Hepatocyte (in vitro differentiated cells): ENCODE data around the gene ARHGEF37. TPM values are rescaled to one million over a fixed set of nuclear protein-coding genes. Genes with fewer than 3 reads are reported as not detected.
A peak's percentile ranks its signal among the peaks of the same experiment; 100 is the strongest.

Experiments
- DNase-seq: peaks from one replicate; pipeline ENCODE4 v3.0.0-alpha.2; 2016; ENCODE audit warnings: low spot score
- H2AFZ ChIP-seq: fragments of 200-600 bp; sonication (generic); 2 replicates; pipeline ENCODE4 v1.6.0; 2016; ENCODE audit warnings: antibody characterized with exemption, mild to moderate bottlenecking
- H3K27ac ChIP-seq: fragments of 200-600 bp; sonication (generic); 2 replicates; pipeline ENCODE4 v1.5.1; 2016; ENCODE audit warnings: mild to moderate bottlenecking
- H3K27me3 ChIP-seq: fragments of 200-600 bp; sonication (generic); 2 replicates; pipeline ENCODE4 v1.6.1; 2016
- H3K36me3 ChIP-seq: fragments of 200-600 bp; sonication (generic); replicated peaks from 2 replicates; pipeline ENCODE4 v1.5.1; 2016; ENCODE audit warnings: low read depth; ENCODE audit not compliant: insufficient read depth
- H3K4me1 ChIP-seq: fragments of 200-600 bp; sonication (generic); 2 replicates; pipeline ENCODE4 v1.5.1; 2016; ENCODE audit warnings: mild to moderate bottlenecking, moderate library complexity; ENCODE audit not compliant: insufficient read depth
- H3K4me2 ChIP-seq: fragments of 200-600 bp; sonication (generic); 2 replicates; pipeline ENCODE4 v1.6.0; 2016
- H3K4me3 ChIP-seq: fragments of 200-600 bp; sonication (generic); 2 replicates; pipeline ENCODE4 v1.5.1; 2016; ENCODE audit warnings: mild to moderate bottlenecking
- H3K79me2 ChIP-seq: fragments of 200-600 bp; sonication (generic); 2 replicates; pipeline ENCODE4 v1.6.0; 2017; ENCODE audit warnings: mild to moderate bottlenecking
- H3K9me2 ChIP-seq: fragments of 200-600 bp; sonication (generic); replicated peaks from 2 replicates; pipeline ENCODE4 v1.6.0; 2017; ENCODE audit warnings: mild to moderate bottlenecking; ENCODE audit not compliant: insufficient read depth
- H3K9me3 ChIP-seq: fragments of 200-600 bp; sonication (generic); 2 replicates; pipeline ENCODE4 v1.5.1; 2016; ENCODE audit warnings: low read depth, mild to moderate bottlenecking
- H4K20me1 ChIP-seq: fragments of 200-600 bp; sonication (generic); 2 replicates; pipeline ENCODE4 v1.6.0; 2016; ENCODE audit warnings: mild to moderate bottlenecking; ENCODE audit not compliant: insufficient read depth, poor library complexity, severe bottlenecking
- CTCF ChIP-seq: fragments of 200-600 bp; sonication (generic); IDR thresholded peaks from 2 replicates; pipeline ENCODE4 v1.5.1; 2016; ENCODE audit warnings: antibody characterized with exemption, mild to moderate bottlenecking; ENCODE audit not compliant: poor library complexity
- EZH2 ChIP-seq: fragments of 200-600 bp; sonication (generic); IDR thresholded peaks from 2 replicates; pipeline ENCODE4 v1.6.1; 2016; ENCODE audit warnings: antibody characterized with exemption, mild to moderate bottlenecking, borderline replicate concordance
- EZH2phosphoT487 ChIP-seq: fragments of 200-600 bp; sonication (generic); IDR thresholded peaks from one replicate; pipeline ENCODE4 v1.6.1; 2018; ENCODE audit warnings: antibody characterized with exemption, mild to moderate bottlenecking, low read depth, moderate library complexity; ENCODE audit not compliant: unreplicated experiment, severe bottlenecking
- WGBS: methylation state at CpG from one replicate; pipeline ENCODE4 v1.1.6; 2016; ENCODE audit warnings: low lambda C conversion rate; ENCODE audit errors: missing lambda C conversion rate; 5-methylcytosine and 5-hydroxymethylcytosine counted together
- polyA plus RNA-seq: library from polyadenylated mRNA; unstranded; fragments of >200 nt; fragmentation: Nextera tagmentation; extraction: Ambion mirVana; gene quantifications from 2 replicates; pipeline ENCODE4 v1.2.1, GENCODE V29; 2016
- total RNA-seq: library from RNA; depleted of rRNA; stranded (reverse); fragments of >200 nt; gene quantifications from 2 replicates; pipeline ENCODE4 v1.2.3, GENCODE V29; 2014

Gene ARHGEF37
- total and polyA plus RNA-seq, 2 experiments from 2014 or later, result 2.3 to 2.9 TPM

- no peak overlapping the region for H3K4me2 ChIP-seq
- peaks cover 11% of the 10 kb centered on the region for H3K4me1 ChIP-seq
- H3K4me3 ChIP-seq, result no peak overlapping the region
- H3K27me3 ChIP-seq, result no peaks in the 10 kb centered on the region
- no peaks in the 10 kb centered on the region for H3K36me3 ChIP-seq
- no peaks in the 10 kb centered on the region for H3K9me3 ChIP-seq
- H4K20me1 ChIP-seq, result no peaks in the 10 kb centered on the region
- H3K9me2 ChIP-seq, result no peaks in the 10 kb centered on the region
- no peak overlapping the region for H2AFZ ChIP-seq
- TF ChIP-seq CTCF (no peak), EZH2phosphoT487 (no peak), EZH2 (no peak)
- 93% methylated on average over 14 of the region's 14 CpGs for WGBS
- no peaks in the 10 kb centered on the region for H3K79me2 ChIP-seq
- DNase-seq, result no peak
- no peak overlapping the region for H3K27ac ChIP-seq
Observed at GRCh38 chr5:149609640-149610219, 28.4 kb downstream of the ARHGEF37 start.

GRCh38 chr5:149610589-149611255, 29.4 kb downstream of the ARHGEF37 start:
- Histone ChIP-seq H4K20me1 (no peaks in the 10 kb centered on the region), H3K27me3 (no peaks in the 10 kb centered on the region), H3K9me2 (no peaks in the 10 kb centered on the region), H2AFZ (no peak overlapping the region), H3K4me1 (peaks cover 9% of the 10 kb centered on the region), H3K9me3 (no peaks in the 10 kb centered on the region), H3K4me2 (peak overlapping the region; percentile 24), H3K4me3 (no peak overlapping the region), H3K27ac (peak overlapping the region; percentile 64), H3K36me3 (no peaks in the 10 kb centered on the region), H3K79me2 (no peaks in the 10 kb centered on the region)
- no peak for TF ChIP-seq EZH2phosphoT487
- TF ChIP-seq CTCF, result no peak
- no peak for TF ChIP-seq EZH2
- 97% methylated on average over 4 of the region's 4 CpGs for WGBS
- DNase-seq, result no peak

GRCh38 chr5:149611326-149611725, 30.0 kb downstream of the ARHGEF37 start:
- Histone ChIP-seq H3K4me1 (peaks cover 9% of the 10 kb centered on the region), H3K4me2 (peak overlapping the region; percentile 24), H3K27ac (peak overlapping the region; percentile 64), H4K20me1 (no peaks in the 10 kb centered on the region), H3K9me2 (no peaks in the 10 kb centered on the region), H3K4me3 (no peak overlapping the region), H3K9me3 (no peaks in the 10 kb centered on the region), H3K79me2 (no peaks in the 10 kb centered on the region), H3K27me3 (no peaks in the 10 kb centered on the region), H2AFZ (no peak overlapping the region), H3K36me3 (no peaks in the 10 kb centered on the region)
- 58% methylated on average over 5 of the region's 5 CpGs for WGBS
- peak; percentile 58 for DNase-seq
- TF ChIP-seq EZH2, result no peak
- no peak for TF ChIP-seq CTCF
- no peak for TF ChIP-seq EZH2phosphoT487
